H9 (cell line): ENCODE data around the gene SLC23A1. TPM values are rescaled to one million over a fixed set of nuclear protein-coding genes. Genes with fewer than 3 reads are reported as not detected.

Experiments used
- DNase-seq: peaks from one replicate; pipeline ENCODE4 v3.0.0-alpha.2; 2017
- H2AFZ ChIP-seq: one replicate; pipeline ENCODE4 v1.6.1; 2013; ENCODE audit warnings: mild to moderate bottlenecking, low read length, control low read depth, moderate library complexity
- H2AK5ac ChIP-seq: 2 replicates; pipeline ENCODE4 v1.6.1; 2013; ENCODE audit warnings: low read length, control low read depth, mixed read lengths; ENCODE audit not compliant: insufficient read length
- H2BK120ac ChIP-seq: one replicate; pipeline ENCODE4 v1.6.1; 2013; ENCODE audit warnings: low read depth, mild to moderate bottlenecking, low read length, control low read depth, inconsistent platforms; ENCODE audit not compliant: poor library complexity, severe bottlenecking
- H2BK12ac ChIP-seq: 2 replicates; pipeline ENCODE4 v1.6.1; 2013; ENCODE audit warnings: low read length, control low read depth, mixed read lengths, low read depth; ENCODE audit not compliant: insufficient read length
- H2BK15ac ChIP-seq: 2 replicates; pipeline ENCODE4 v1.6.1; 2013; ENCODE audit warnings: low read depth, low read length, control low read depth
- H2BK20ac ChIP-seq: one replicate; pipeline ENCODE4 v1.6.1; 2013; ENCODE audit warnings: low read depth, mild to moderate bottlenecking, low read length, control low read depth, inconsistent platforms; ENCODE audit not compliant: poor library complexity, severe bottlenecking
- H2BK5ac ChIP-seq: 2 replicates; pipeline ENCODE4 v1.6.1; 2013; ENCODE audit warnings: low read length, control low read depth, mixed read lengths; ENCODE audit not compliant: insufficient read length
- H3K14ac ChIP-seq: 2 replicates; pipeline ENCODE4 v1.6.1; 2013; ENCODE audit warnings: low read length, control low read depth; ENCODE audit not compliant: insufficient read depth
- H3K18ac ChIP-seq: 2 replicates; pipeline ENCODE4 v1.6.1; 2013; ENCODE audit warnings: low read depth, mild to moderate bottlenecking, mixed read lengths, low read length, control low read depth; ENCODE audit not compliant: insufficient read length
- H3K23ac ChIP-seq: 2 replicates; pipeline ENCODE4 v1.6.1; 2013; ENCODE audit warnings: low read length, control low read depth, mixed read lengths, low read depth; ENCODE audit not compliant: insufficient read length
- H3K23me2 ChIP-seq: 2 replicates; pipeline ENCODE4 v1.6.1; 2013; ENCODE audit warnings: low read depth, mild to moderate bottlenecking, mixed read lengths, low read length, control low read depth; ENCODE audit not compliant: insufficient read length, poor library complexity, severe bottlenecking
- H3K27ac ChIP-seq: 2 replicates; pipeline ENCODE4 v1.5.1; 2013; ENCODE audit warnings: low read length, control low read depth, mixed read lengths, low read depth; ENCODE audit not compliant: insufficient read length
- H3K27me3 ChIP-seq: 2 replicates; pipeline ENCODE4 v1.6.1; 2013; ENCODE audit warnings: low read length, control low read depth, inconsistent platforms; ENCODE audit not compliant: insufficient read depth
- H3K4ac ChIP-seq: 2 replicates; pipeline ENCODE4 v1.6.1; 2013; ENCODE audit warnings: low read depth, mild to moderate bottlenecking, control low read depth, inconsistent platforms, low read length, moderate library complexity
- H3K4me1 ChIP-seq: 2 replicates; pipeline ENCODE4 v1.6.1; 2013; ENCODE audit warnings: low read length, control low read depth, inconsistent platforms; ENCODE audit not compliant: insufficient read depth
- H3K4me2 ChIP-seq: 2 replicates; pipeline ENCODE4 v1.6.1; 2013; ENCODE audit warnings: low read length, control low read depth, mixed read lengths; ENCODE audit not compliant: insufficient read length, insufficient read depth
- H3K56ac ChIP-seq: 2 replicates; pipeline ENCODE4 v1.6.1; 2013; ENCODE audit warnings: low read depth, mild to moderate bottlenecking, mixed read lengths, low read length, control low read depth; ENCODE audit not compliant: insufficient read length
- H3K79me1 ChIP-seq: 2 replicates; pipeline ENCODE4 v1.6.1; 2013; ENCODE audit warnings: low read depth, mild to moderate bottlenecking, moderate library complexity, low read length, control low read depth, inconsistent platforms; ENCODE audit not compliant: insufficient read depth, poor library complexity, severe bottlenecking
- H3K79me2 ChIP-seq: 2 replicates; pipeline ENCODE4 v1.6.1; 2013; ENCODE audit warnings: low read length, control low read depth, inconsistent platforms; ENCODE audit not compliant: insufficient read depth
- H3K9ac ChIP-seq: 2 replicates; pipeline ENCODE4 v1.6.1; 2013; ENCODE audit warnings: low read length, control low read depth, mixed read lengths; ENCODE audit not compliant: insufficient read length; ENCODE audit errors: extremely low read depth
- H3K9me3 ChIP-seq: one replicate; pipeline ENCODE4 v1.6.1; 2013; ENCODE audit warnings: low read depth, low read length, inconsistent platforms; ENCODE audit not compliant: control insufficient read depth
- H3T11ph ChIP-seq: one replicate; pipeline ENCODE4 v1.6.1; 2013; ENCODE audit warnings: mild to moderate bottlenecking, low read length, control low read depth, inconsistent platforms
- H4K20me1 ChIP-seq: one replicate; pipeline ENCODE4 v1.6.1; 2013; ENCODE audit not compliant: control insufficient read depth, insufficient read length, insufficient read depth
- H4K5ac ChIP-seq: 2 replicates; pipeline ENCODE4 v1.6.1; 2013; ENCODE audit warnings: low read depth, mild to moderate bottlenecking, mixed read lengths, low read length, control low read depth; ENCODE audit not compliant: insufficient read length
- H4K8ac ChIP-seq: replicated peaks from 2 replicates; pipeline ENCODE4 v1.6.1; 2013; ENCODE audit warnings: low read length, control low read depth, mixed read lengths, low read depth; ENCODE audit not compliant: insufficient read length
- H4K91ac ChIP-seq: 2 replicates; pipeline ENCODE4 v1.6.1; 2013; ENCODE audit warnings: low read depth, mild to moderate bottlenecking, moderate library complexity, mixed read lengths, low read length, control low read depth; ENCODE audit not compliant: insufficient read length
- H3K27ac Mint-ChIP-seq, 3 experiments: 2 replicates in 2 of 3; 3 replicates in 1 of 3; pipeline ENCODE4 v1.8.0; 2020 to 2021; ENCODE audit warnings: mixed read lengths in 3 of 3, mild to moderate bottlenecking in 1 of 3, moderate library complexity in 1 of 3
- H3K27me3 Mint-ChIP-seq: 2 replicates; pipeline ENCODE4 v1.8.0; 2021; ENCODE audit warnings: low read depth, mild to moderate bottlenecking, moderate library complexity, mixed read lengths
- H3K36me3 Mint-ChIP-seq, 3 experiments: 2 replicates in 2 of 3; 3 replicates in 1 of 3; pipeline ENCODE4 v1.8.0; 2020 to 2021; ENCODE audit warnings: low read depth in 3 of 3, mixed read lengths in 3 of 3; ENCODE audit not compliant: insufficient read depth in 1 of 3
- H3K4me1 Mint-ChIP-seq, 2 experiments: 2 replicates each; pipeline ENCODE4 v1.8.0; 2020; ENCODE audit warnings: mixed read lengths in 2 of 2
- H3K4me3 Mint-ChIP-seq, 2 experiments: 2 replicates in 1 of 2; 3 replicates in 1 of 2; pipeline ENCODE4 v1.8.0; 2020 to 2021; ENCODE audit warnings: mild to moderate bottlenecking in 2 of 2, mixed read lengths in 2 of 2, moderate library complexity in 1 of 2
- H3K9me3 Mint-ChIP-seq, 2 experiments: 2 replicates in 1 of 2; 3 replicates in 1 of 2; pipeline ENCODE4 v1.8.0; 2020; ENCODE audit warnings: mild to moderate bottlenecking in 2 of 2, mixed read lengths in 2 of 2, moderate library complexity in 1 of 2
- WGBS: extraction: QIAGEN DNeasy Blood & Tissue Kit; methylation state at CpG from one replicate; pipeline ENCODE4 v1.1.7; 2013; ENCODE audit warnings: missing lambda C conversion rate, low lambda C conversion rate, mixed read lengths; ENCODE audit not compliant: insufficient read length; ENCODE audit errors: extremely low coverage; 5-methylcytosine and 5-hydroxymethylcytosine counted together
- total RNA-seq: library from RNA; stranded (reverse); gene quantifications from 2 replicates; pipeline ENCODE4 v1.2.1, GENCODE V29; 2021
- TF ChIP-seq, protein P1 (sequence below): fragments of 200-600 bp; sonication (generic); conservative IDR thresholded peaks from 3 replicates; pipeline ENCODE4 v1.8.0; 2021; ENCODE audit warnings: antibody characterized with exemption, mild to moderate bottlenecking

SLC23A1 gene
- total RNA-seq, 1 experiment from 2014 or later, result not detected

GRCh38 chr5:139376364-139376763, 6.7 kb downstream of the SLC23A1 start:
- DNase-seq, result no peak
- H2BK12ac ChIP-seq, result no peak overlapping the region
- no peak overlapping the region for H4K8ac ChIP-seq
- no peak overlapping the region for H3T11ph ChIP-seq
- Mint-ChIP-seq H3K27me3 (no peaks in the 10 kb centered on the region), H3K36me3 (peaks cover 6 to 23% (median 8%) of the 10 kb centered on the region in 3 experiments; a peak in 6 of 7 replicates), H3K4me3 (no peak overlapping the region), H3K9me3 (no peaks in the 10 kb centered on the region), H3K27ac (no peak overlapping the region; a peak in 1 of 7 replicates), H3K4me1 (peaks cover 13 to 17% of the 10 kb centered on the region in 2 experiments; a peak in 3 of 4 replicates)
- H3K79me1 ChIP-seq, result no peaks in the 10 kb centered on the region
- H3K4me2 ChIP-seq, result no peak overlapping the region
- H3K23me2 ChIP-seq, result no peaks in the 10 kb centered on the region
- no peaks in the 10 kb centered on the region for H3K9me3 ChIP-seq
- no peaks in the 10 kb centered on the region for H3K27me3 ChIP-seq
- H3K4ac ChIP-seq, result no peak overlapping the region
- H3K56ac ChIP-seq, result no peak overlapping the region
- no peak overlapping the region for H2AFZ ChIP-seq
- no peak overlapping the region for H3K14ac ChIP-seq
- H2BK5ac ChIP-seq, result no peak overlapping the region
- no peak overlapping the region for H2AK5ac ChIP-seq
- no peak overlapping the region for H3K18ac ChIP-seq
- H2BK20ac ChIP-seq, result no peak overlapping the region
- H3K23ac ChIP-seq, result no peak overlapping the region
- no peaks in the 10 kb centered on the region for H3K79me2 ChIP-seq
- H3K27ac ChIP-seq, result no peak overlapping the region
- H4K91ac ChIP-seq, result no peak overlapping the region
- no peaks in the 10 kb centered on the region for H3K4me1 ChIP-seq
- no peak overlapping the region for H4K5ac ChIP-seq
- no peaks in the 10 kb centered on the region for H4K20me1 ChIP-seq
- TF ChIP-seq, protein P1, sequence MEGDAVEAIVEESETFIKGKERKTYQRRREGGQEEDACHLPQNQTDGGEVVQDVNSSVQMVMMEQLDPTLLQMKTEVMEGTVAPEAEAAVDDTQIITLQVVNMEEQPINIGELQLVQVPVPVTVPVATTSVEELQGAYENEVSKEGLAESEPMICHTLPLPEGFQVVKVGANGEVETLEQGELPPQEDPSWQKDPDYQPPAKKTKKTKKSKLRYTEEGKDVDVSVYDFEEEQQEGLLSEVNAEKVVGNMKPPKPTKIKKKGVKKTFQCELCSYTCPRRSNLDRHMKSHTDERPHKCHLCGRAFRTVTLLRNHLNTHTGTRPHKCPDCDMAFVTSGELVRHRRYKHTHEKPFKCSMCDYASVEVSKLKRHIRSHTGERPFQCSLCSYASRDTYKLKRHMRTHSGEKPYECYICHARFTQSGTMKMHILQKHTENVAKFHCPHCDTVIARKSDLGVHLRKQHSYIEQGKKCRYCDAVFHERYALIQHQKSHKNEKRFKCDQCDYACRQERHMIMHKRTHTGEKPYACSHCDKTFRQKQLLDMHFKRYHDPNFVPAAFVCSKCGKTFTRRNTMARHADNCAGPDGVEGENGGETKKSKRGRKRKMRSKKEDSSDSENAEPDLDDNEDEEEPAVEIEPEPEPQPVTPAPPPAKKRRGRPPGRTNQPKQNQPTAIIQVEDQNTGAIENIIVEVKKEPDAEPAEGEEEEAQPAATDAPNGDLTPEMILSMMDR, result no peak
- H2BK120ac ChIP-seq, result no peak overlapping the region
- no CpG with 5 or more reads among the region's 7 CpGs for WGBS
- no peak overlapping the region for H2BK15ac ChIP-seq
- no peak overlapping the region for H3K9ac ChIP-seq
